Uterus (tissue), 4 donors: ENCODE measurements around the gene ETAA1. TPM values are rescaled to one million over a fixed set of nuclear protein-coding genes. Genes with fewer than 3 reads are reported as not detected.

Experiments
- DNase-seq, 2 donors: peaks; one replicate each; pipeline ENCODE4 v3.0.0-alpha.2; 2019 to 2020
- H3K27ac ChIP-seq, 2 donors: fragments of 200-600 bp; sonication (generic); 1 replicate in 1 of 2; 2 replicates in 1 of 2; pipeline ENCODE4 v1.5.1; 2016 to 2018
- H3K27me3 ChIP-seq, 2 donors: fragments of 200-600 bp; sonication (generic); one replicate each; pipeline ENCODE4 v1.5.1; 2018 to 2019; ENCODE audit warnings: control low read depth in 1 of 2
- H3K36me3 ChIP-seq, 2 donors: fragments of 200-600 bp; sonication (generic); one replicate each; pipeline ENCODE4 v1.5.1; 2019; ENCODE audit warnings: control low read depth in 1 of 2
- H3K4me1 ChIP-seq, 2 donors: fragments of 200-600 bp; sonication (generic); one replicate each; pipeline ENCODE4 v1.5.1; 2018 to 2019; ENCODE audit warnings: control low read depth in 1 of 2
- H3K4me3 ChIP-seq, 2 donors: fragments of 200-600 bp; sonication (generic); 1 replicate in 1 of 2; 2 replicates in 1 of 2; pipeline ENCODE4 v1.5.1; 2018 to 2019; ENCODE audit warnings: mild to moderate bottlenecking in 1 of 2
- H3K9me3 ChIP-seq, 2 donors: fragments of 200-600 bp; sonication (generic); one replicate each; pipeline ENCODE4 v1.5.1; 2019; ENCODE audit warnings: control low read depth in 1 of 2
- POLR2A ChIP-seq, 2 donors: fragments of 450-650 bp; IDR thresholded peaks; one replicate each; pipeline ENCODE4 v1.6.1; 2016; ENCODE audit warnings: antibody characterized with exemption in 2 of 2, mild to moderate bottlenecking in 1 of 2, moderate library complexity in 1 of 2
- intact Hi-C: fragments of 100-400 bp; cut with DNase I; formaldehyde crosslinking; loops from one replicate; pipeline ENCODE4 v1.15.1; 2023; ENCODE audit warnings: low total_unique reads
- total RNA-seq, 4 donors: library from RNA; depleted of rRNA in 3 of 4; stranded (reverse); fragments of >200 nt in 3 of 4; gene quantifications; one replicate each; pipeline versions ENCODE4 v1.1.0 to v1.2.4, GENCODE V29; 2014 to 2023
- TF ChIP-seq, protein P1 (sequence below), 4 experiments: fragments of 200-600 bp in 2 of 4; fragments of 450-650 bp in 2 of 4; sonication (generic) in 2 of 4; IDR thresholded peaks; one replicate each; pipeline ENCODE4 v1.5.1; 2016 to 2019; ENCODE audit warnings: antibody characterized with exemption in 4 of 4, mild to moderate bottlenecking in 2 of 4, moderate library complexity in 1 of 4
- donor health status: DM: yes; HTN: yes; CAD: no.

ETAA1 gene
- total RNA-seq, 4 donors from 2014 or later: 14.6 to 37.6 (median 21.6) TPM

- Histone ChIP-seq H3K4me1 (no peaks in the 10 kb centered on the region), H3K9me3 (no peaks in the 10 kb centered on the region), H3K4me3 (no peak overlapping the region), H3K36me3 (no peaks in the 10 kb centered on the region), H3K27me3 (no peaks in the 10 kb centered on the region), H3K27ac (no peak overlapping the region)
- DNase-seq: no peak
- intact Hi-C loops: no loop called here
- TF ChIP-seq, protein P1, sequence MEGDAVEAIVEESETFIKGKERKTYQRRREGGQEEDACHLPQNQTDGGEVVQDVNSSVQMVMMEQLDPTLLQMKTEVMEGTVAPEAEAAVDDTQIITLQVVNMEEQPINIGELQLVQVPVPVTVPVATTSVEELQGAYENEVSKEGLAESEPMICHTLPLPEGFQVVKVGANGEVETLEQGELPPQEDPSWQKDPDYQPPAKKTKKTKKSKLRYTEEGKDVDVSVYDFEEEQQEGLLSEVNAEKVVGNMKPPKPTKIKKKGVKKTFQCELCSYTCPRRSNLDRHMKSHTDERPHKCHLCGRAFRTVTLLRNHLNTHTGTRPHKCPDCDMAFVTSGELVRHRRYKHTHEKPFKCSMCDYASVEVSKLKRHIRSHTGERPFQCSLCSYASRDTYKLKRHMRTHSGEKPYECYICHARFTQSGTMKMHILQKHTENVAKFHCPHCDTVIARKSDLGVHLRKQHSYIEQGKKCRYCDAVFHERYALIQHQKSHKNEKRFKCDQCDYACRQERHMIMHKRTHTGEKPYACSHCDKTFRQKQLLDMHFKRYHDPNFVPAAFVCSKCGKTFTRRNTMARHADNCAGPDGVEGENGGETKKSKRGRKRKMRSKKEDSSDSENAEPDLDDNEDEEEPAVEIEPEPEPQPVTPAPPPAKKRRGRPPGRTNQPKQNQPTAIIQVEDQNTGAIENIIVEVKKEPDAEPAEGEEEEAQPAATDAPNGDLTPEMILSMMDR (IDR thresholded peaks at IDR 0.05): no peak
- TF ChIP-seq POLR2A (IDR thresholded peaks at IDR 0.05): no peak
These were observed 3.9 kb upstream of the ETAA1 start for GRCh38 chr2:67393237-67393636.

DNA sequence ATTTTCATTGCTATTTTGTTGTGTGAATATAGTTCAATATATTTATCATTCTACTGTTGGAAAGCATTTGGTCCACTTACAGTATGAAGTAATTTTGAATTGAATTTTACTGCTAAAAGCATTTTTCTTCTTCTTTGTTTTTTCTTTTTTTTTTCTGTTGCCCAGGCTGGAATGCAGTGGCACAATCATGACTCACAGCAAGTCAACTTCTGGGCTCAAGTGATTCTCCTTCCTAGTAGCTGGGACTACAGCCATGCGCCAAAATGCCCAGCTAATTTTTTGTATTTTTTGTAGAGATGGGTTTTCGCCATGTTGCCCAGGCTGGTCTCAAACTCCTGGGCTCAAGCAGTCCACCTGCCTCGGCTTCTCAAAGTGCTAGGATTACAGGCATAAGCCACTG lies 2.4 kb upstream of the ETAA1 start:
- H3K27ac ChIP-seq: no peak overlapping the region
- no peaks in the 10 kb centered on the region for H3K4me1 ChIP-seq
- no peaks in the 10 kb centered on the region for H3K27me3 ChIP-seq
- H3K4me3 ChIP-seq: no peak overlapping the region
- H3K9me3 ChIP-seq: no peaks in the 10 kb centered on the region
- intact Hi-C loops: no loop called here
- TF ChIP-seq POLR2A (IDR thresholded peaks at IDR 0.05): no peak
- TF ChIP-seq, protein P1 (IDR thresholded peaks at IDR 0.05): no peak
- DNase-seq: no peak
- H3K36me3 ChIP-seq: no peaks in the 10 kb centered on the region

DNA sequence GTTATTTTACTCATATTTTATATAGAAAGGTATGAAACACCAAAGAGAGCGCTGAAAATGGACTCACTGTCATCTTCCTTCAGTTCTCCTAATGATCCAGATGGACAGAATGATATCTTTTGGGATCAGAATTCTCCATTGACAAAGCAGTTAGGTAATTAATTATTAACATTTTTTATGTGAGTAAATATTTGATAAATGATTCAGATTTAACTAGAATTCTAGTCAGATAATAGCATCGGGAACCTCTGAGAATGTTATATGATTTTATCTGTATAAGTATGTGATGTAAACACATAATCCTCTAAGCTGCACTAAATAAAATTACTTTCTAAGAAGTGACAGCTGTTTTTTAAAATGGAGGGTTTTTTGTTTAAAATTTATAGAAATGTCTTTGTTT lies 2.0 kb downstream of the ETAA1 start:
- intact Hi-C loops: no loop called here
- no peak for DNase-seq
- no peaks in the 10 kb centered on the region for H3K27me3 ChIP-seq
- no peak overlapping the region for H3K27ac ChIP-seq
- TF ChIP-seq POLR2A (IDR thresholded peaks at IDR 0.05): no peak
- TF ChIP-seq, protein P1 (IDR thresholded peaks at IDR 0.05): no peak
- H3K4me1 ChIP-seq: no peaks in the 10 kb centered on the region
- no peak overlapping the region for H3K4me3 ChIP-seq
- H3K36me3 ChIP-seq: no peaks in the 10 kb centered on the region
- H3K9me3 ChIP-seq: no peaks in the 10 kb centered on the region

DNA sequence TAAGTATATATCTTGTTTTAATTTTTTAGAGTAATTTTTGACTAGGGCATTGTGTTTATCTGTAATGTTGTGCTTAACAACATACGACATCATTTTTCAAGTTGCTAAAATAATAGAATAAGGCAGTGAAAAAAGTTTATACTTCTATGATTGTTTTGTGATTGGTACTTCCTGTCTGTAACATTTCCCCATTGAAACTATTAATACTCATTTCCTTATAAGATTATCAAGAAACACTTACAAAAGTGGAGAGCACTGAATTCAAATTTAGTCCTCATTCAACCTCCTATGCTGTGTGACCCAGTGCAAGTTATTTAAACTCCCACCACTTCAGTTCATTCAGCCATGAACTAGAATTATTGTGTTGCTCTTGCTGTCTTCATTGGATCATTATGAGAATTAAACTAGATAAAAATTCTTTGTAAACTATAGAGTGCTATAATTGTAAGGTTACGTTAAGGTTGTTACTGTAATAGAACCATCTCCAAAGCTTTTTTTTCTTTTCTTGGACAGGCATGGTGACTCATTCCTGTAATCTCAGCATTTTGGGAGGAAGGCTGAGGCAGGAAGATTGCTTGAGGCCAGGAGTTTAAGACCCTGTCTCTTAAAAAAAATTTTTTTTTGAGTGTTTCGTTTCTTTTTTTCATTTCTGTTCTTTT lies 2.8 kb downstream of the ETAA1 start:
- H3K27me3 ChIP-seq: no peaks in the 10 kb centered on the region
- no peaks in the 10 kb centered on the region for H3K36me3 ChIP-seq
- no peak overlapping the region for H3K27ac ChIP-seq
- intact Hi-C loops: no loop called here
- no peak for DNase-seq
- no peak overlapping the region for H3K4me3 ChIP-seq
- H3K9me3 ChIP-seq: no peaks in the 10 kb centered on the region
- H3K4me1 ChIP-seq: no peaks in the 10 kb centered on the region
- no peak for TF ChIP-seq POLR2A (IDR thresholded peaks at IDR 0.05)
- TF ChIP-seq, protein P1 (IDR thresholded peaks at IDR 0.05): no peak

DNA sequence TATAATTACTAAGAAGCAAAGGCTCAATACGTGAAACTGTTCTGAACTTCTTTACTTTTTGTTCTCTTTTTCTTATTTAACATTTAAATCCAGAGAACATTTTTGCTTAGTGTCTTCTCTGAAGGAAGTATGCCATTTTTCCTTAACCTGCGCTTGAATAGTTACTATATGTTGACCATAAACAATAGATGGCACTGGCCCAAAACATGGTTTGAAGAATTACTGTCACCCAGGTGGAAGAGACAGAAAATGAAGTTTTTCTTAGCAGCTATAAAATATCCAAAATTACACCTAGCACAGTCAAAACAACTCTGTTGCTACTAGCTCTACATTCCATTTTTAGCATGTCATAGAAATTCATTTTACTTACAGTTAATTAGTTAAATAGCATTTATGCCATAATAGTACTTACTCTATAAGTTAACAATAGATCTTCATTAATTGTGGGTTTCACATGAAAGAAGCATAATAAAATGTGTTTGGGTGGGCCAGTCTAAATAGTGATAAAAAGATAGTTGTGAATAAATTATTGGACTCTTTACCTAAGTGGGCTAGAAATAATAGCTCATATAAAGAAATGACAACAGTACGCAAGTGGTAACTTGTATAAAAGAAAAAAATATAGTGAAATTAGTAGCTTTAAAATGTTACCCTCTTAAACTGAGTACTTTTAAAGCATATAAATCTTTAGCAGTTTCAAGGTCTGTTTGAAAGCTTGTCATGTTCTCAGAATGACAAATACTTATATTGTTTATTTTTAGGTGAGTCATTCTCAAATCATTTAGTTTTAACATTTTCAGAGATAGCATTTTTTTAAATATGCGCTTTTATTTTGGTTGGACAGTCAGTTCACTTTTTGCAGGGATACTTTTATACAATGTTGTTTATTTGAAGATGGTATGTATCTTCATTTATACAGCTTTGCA lies 3.7 kb downstream of the ETAA1 start:
- H3K9me3 ChIP-seq: no peaks in the 10 kb centered on the region
- H3K27ac ChIP-seq: no peak overlapping the region
- no peaks in the 10 kb centered on the region for H3K4me1 ChIP-seq
- H3K4me3 ChIP-seq: no peak overlapping the region
- DNase-seq: no peak
- no peaks in the 10 kb centered on the region for H3K27me3 ChIP-seq
- intact Hi-C loops: no loop called here
- H3K36me3 ChIP-seq: no peaks in the 10 kb centered on the region
- no peak for TF ChIP-seq POLR2A (IDR thresholded peaks at IDR 0.05)
- TF ChIP-seq, protein P1 (IDR thresholded peaks at IDR 0.05): no peak
